T follicular helper cell (primary cell): ENCODE results near the gene PKIG.

ENCODE experiments used
- DNase-seq: peaks from one replicate; pipeline ENCODE4 v3.0.0-alpha.2; 2020; ENCODE audit warnings: low read depth

The PKIG gene

GRCh38 chr20:44619294-44619693 lies 36.9 kb downstream of the PKIG start:
- no peak for DNase-seq

- DNase-seq, result no peak
Measured at GRCh38 chr20:44620030-44620429, 37.7 kb downstream of the PKIG start.

- no peak for DNase-seq
Measured at GRCh38 chr20:44621325-44621724, 38.9 kb downstream of the PKIG start.

GRCh38 chr20:44621939-44622338 lies 39.6 kb downstream of the PKIG start:
- DNase-seq, result no peak

GRCh38 chr20:44622501-44623270 lies 40.3 kb downstream of the PKIG start:
- DNase-seq, result no peak

- DNase-seq, result no peak
Measured at GRCh38 chr20:44624152-44624551, 41.8 kb downstream of the PKIG start.

- no peak for DNase-seq
Measured at GRCh38 chr20:44624743-44625271, 42.4 kb downstream of the PKIG start.

- no peak for DNase-seq
Measured at GRCh38 chr20:44625361-44625760, 43.0 kb downstream of the PKIG start.

GRCh38 chr20:44626278-44626677 lies 43.9 kb downstream of the PKIG start:
- no peak for DNase-seq

- no peak for DNase-seq
Measured at GRCh38 chr20:44627364-44628010, 45.1 kb downstream of the PKIG start.

- DNase-seq, result no peak
Measured at GRCh38 chr20:44629017-44629385, 46.6 kb downstream of the PKIG start.

- no peak for DNase-seq
Measured at GRCh38 chr20:44629542-44629941, 47.2 kb downstream of the PKIG start.

GRCh38 chr20:44630297-44630696 lies 47.9 kb downstream of the PKIG start:
- no peak for DNase-seq

- no peak for DNase-seq
Measured at GRCh38 chr20:44632103-44632752, 49.8 kb downstream of the PKIG start.

- DNase-seq, result no peak
Measured at GRCh38 chr20:44633187-44633810, 50.9 kb downstream of the PKIG start.

- no peak for DNase-seq
Measured at GRCh38 chr20:44633872-44634600, 51.7 kb downstream of the PKIG start.

- no peak for DNase-seq
Measured at GRCh38 chr20:44635877-44636276, 53.5 kb downstream of the PKIG start.

GRCh38 chr20:44637042-44637441 lies 54.7 kb downstream of the PKIG start:
- DNase-seq, result no peak

GRCh38 chr20:44637522-44638372 lies 55.4 kb downstream of the PKIG start:
- no peak for DNase-seq

- no peak for DNase-seq
Measured at GRCh38 chr20:44640522-44640921, 58.1 kb downstream of the PKIG start.

- no peak for DNase-seq
Measured at GRCh38 chr20:44641325-44641724, 58.9 kb downstream of the PKIG start.
